ENCODE measurements around the gene TRAIP.

The TRAIP gene

GRCh38 chr3:49792371-49793150 lies 63.8 kb downstream of the TRAIP start:
- TF ChIP-seq L3MBTL2 (conservative IDR thresholded peaks at IDR 0.05) (no peak), ELF4 (IDR thresholded peaks at IDR 0.05) (no peak), PKNOX1 (IDR thresholded peaks at IDR 0.05) (no peak), SP1 (IDR thresholded peaks at IDR 0.05) (no peak), LEF1 (IDR thresholded peaks at IDR 0.05; ENCODE audit: borderline replicate concordance) (no peak), HDGF (IDR thresholded peaks at IDR 0.05; ENCODE audit: borderline replicate concordance) (no peak), NFRKB (IDR thresholded peaks at IDR 0.05) (no peak), CTBP1 (IDR thresholded peaks at IDR 0.05; ENCODE audit: borderline replicate concordance) (no peak), FOXM1 (IDR thresholded peaks at IDR 0.05; ENCODE audit: borderline replicate concordance) (no peak), BHLHE40 (IDR thresholded peaks at IDR 0.05; ENCODE audit: borderline replicate concordance) (no peak), FOXK2 (IDR thresholded peaks at IDR 0.05) (no peak), FOXA1 (IDR thresholded peaks at IDR 0.05) (no peak), TARDBP (IDR thresholded peaks at IDR 0.05) (no peak), ZNF384 (IDR thresholded peaks at IDR 0.05) (no peak), ARNT (IDR thresholded peaks at IDR 0.05) (no peak)
- ChIA-PET CTCF (no interaction called here), POLR2A (no interaction called here)
- no peak for DNase-seq (ENCODE audit: extremely low spot score)

- TF ChIP-seq ARNT (IDR thresholded peaks at IDR 0.05) (no peak), FOXM1 (IDR thresholded peaks at IDR 0.05; ENCODE audit: borderline replicate concordance) (no peak), HDGF (IDR thresholded peaks at IDR 0.05; ENCODE audit: borderline replicate concordance) (no peak), L3MBTL2 (conservative IDR thresholded peaks at IDR 0.05) (no peak), CTBP1 (IDR thresholded peaks at IDR 0.05; ENCODE audit: borderline replicate concordance) (no peak), ELF4 (IDR thresholded peaks at IDR 0.05) (no peak), ZNF384 (IDR thresholded peaks at IDR 0.05) (no peak), NFRKB (IDR thresholded peaks at IDR 0.05) (no peak), LEF1 (IDR thresholded peaks at IDR 0.05; ENCODE audit: borderline replicate concordance) (no peak), TARDBP (IDR thresholded peaks at IDR 0.05) (no peak), PKNOX1 (IDR thresholded peaks at IDR 0.05) (no peak), SUZ12 (IDR thresholded peaks at IDR 0.05) (no peak), FOXA1 (IDR thresholded peaks at IDR 0.05) (no peak), SP1 (IDR thresholded peaks at IDR 0.05) (no peak), FOXK2 (IDR thresholded peaks at IDR 0.05) (no peak)
- DNase-seq (ENCODE audit: extremely low spot score) = no peak
- ChIA-PET POLR2A (no interaction called here), CTCF (interaction anchor here (1.0 kb wide), 1 partner anchor 11 kb away, joined by 3 read pairs; no protein-coding TSS in a partner anchor)
Observed at GRCh38 chr3:49791571-49791970, 64.8 kb downstream of the TRAIP start.

- no peak for TF ChIP-seq L3MBTL2 (conservative IDR thresholded peaks at IDR 0.05)
- TF ChIP-seq SUZ12 (IDR thresholded peaks at IDR 0.05) = no peak
- TF ChIP-seq FOXA1 (IDR thresholded peaks at IDR 0.05) = no peak
- no peak for TF ChIP-seq NFRKB (IDR thresholded peaks at IDR 0.05)
- no peak for TF ChIP-seq FOXM1 (IDR thresholded peaks at IDR 0.05; ENCODE audit: borderline replicate concordance)
- no peak for TF ChIP-seq LEF1 (IDR thresholded peaks at IDR 0.05; ENCODE audit: borderline replicate concordance)
- no peak for TF ChIP-seq SP1 (IDR thresholded peaks at IDR 0.05)
- no peak for TF ChIP-seq PKNOX1 (IDR thresholded peaks at IDR 0.05)
- TF ChIP-seq BHLHE40 (IDR thresholded peaks at IDR 0.05; ENCODE audit: borderline replicate concordance) = no peak
- TF ChIP-seq ZNF384 (IDR thresholded peaks at IDR 0.05) = no peak
- TF ChIP-seq ARNT (IDR thresholded peaks at IDR 0.05) = no peak
- no peak for TF ChIP-seq ELF4 (IDR thresholded peaks at IDR 0.05)
- TF ChIP-seq HDGF (IDR thresholded peaks at IDR 0.05; ENCODE audit: borderline replicate concordance) = no peak
- TF ChIP-seq TARDBP (IDR thresholded peaks at IDR 0.05) = no peak
- no peak for TF ChIP-seq FOXK2 (IDR thresholded peaks at IDR 0.05)
- no peak for TF ChIP-seq CTBP1 (IDR thresholded peaks at IDR 0.05; ENCODE audit: borderline replicate concordance)
- CTCF ChIA-PET = interaction anchor here (1.0 kb wide), 1 partner anchor 11 kb away, joined by 3 read pairs; no protein-coding TSS in a partner anchor
- no peak for DNase-seq (ENCODE audit: extremely low spot score)
- POLR2A ChIA-PET = no interaction called here
Observed at GRCh38 chr3:49790626-49791411, 65.5 kb downstream of the TRAIP start.

GRCh38 chr3:49788056-49788455 lies 68.3 kb downstream of the TRAIP start:
- TF ChIP-seq PKNOX1 (IDR thresholded peaks at IDR 0.05) = no peak
- TF ChIP-seq FOXA1 (IDR thresholded peaks at IDR 0.05) = no peak
- no peak for TF ChIP-seq FOXK2 (IDR thresholded peaks at IDR 0.05)
- TF ChIP-seq SUZ12 (IDR thresholded peaks at IDR 0.05) = no peak
- TF ChIP-seq ZNF384 (IDR thresholded peaks at IDR 0.05) = no peak
- TF ChIP-seq CTBP1 (IDR thresholded peaks at IDR 0.05; ENCODE audit: borderline replicate concordance) = no peak
- no peak for TF ChIP-seq L3MBTL2 (conservative IDR thresholded peaks at IDR 0.05)
- no peak for TF ChIP-seq BHLHE40 (IDR thresholded peaks at IDR 0.05; ENCODE audit: borderline replicate concordance)
- TF ChIP-seq ELF4 (IDR thresholded peaks at IDR 0.05) = no peak
- no peak for TF ChIP-seq HDGF (IDR thresholded peaks at IDR 0.05; ENCODE audit: borderline replicate concordance)
- TF ChIP-seq LEF1 (IDR thresholded peaks at IDR 0.05; ENCODE audit: borderline replicate concordance) = no peak
- no peak for TF ChIP-seq SP1 (IDR thresholded peaks at IDR 0.05)
- TF ChIP-seq TARDBP (IDR thresholded peaks at IDR 0.05) = no peak
- no peak for TF ChIP-seq ARNT (IDR thresholded peaks at IDR 0.05)
- no peak for TF ChIP-seq FOXM1 (IDR thresholded peaks at IDR 0.05; ENCODE audit: borderline replicate concordance)
- no peak for TF ChIP-seq NFRKB (IDR thresholded peaks at IDR 0.05)
- POLR2A ChIA-PET = interaction anchor here (0.9 to 1.2 kb wide), 2 partner anchors 11 to 14 kb away, joined by 3 to 4 read pairs; partner anchors contain the start of gene CDHR4
- no peak for DNase-seq (ENCODE audit: extremely low spot score)
- CTCF ChIA-PET = no interaction called here
